ENCODE data around the gene RTN4RL2.

DNA sequence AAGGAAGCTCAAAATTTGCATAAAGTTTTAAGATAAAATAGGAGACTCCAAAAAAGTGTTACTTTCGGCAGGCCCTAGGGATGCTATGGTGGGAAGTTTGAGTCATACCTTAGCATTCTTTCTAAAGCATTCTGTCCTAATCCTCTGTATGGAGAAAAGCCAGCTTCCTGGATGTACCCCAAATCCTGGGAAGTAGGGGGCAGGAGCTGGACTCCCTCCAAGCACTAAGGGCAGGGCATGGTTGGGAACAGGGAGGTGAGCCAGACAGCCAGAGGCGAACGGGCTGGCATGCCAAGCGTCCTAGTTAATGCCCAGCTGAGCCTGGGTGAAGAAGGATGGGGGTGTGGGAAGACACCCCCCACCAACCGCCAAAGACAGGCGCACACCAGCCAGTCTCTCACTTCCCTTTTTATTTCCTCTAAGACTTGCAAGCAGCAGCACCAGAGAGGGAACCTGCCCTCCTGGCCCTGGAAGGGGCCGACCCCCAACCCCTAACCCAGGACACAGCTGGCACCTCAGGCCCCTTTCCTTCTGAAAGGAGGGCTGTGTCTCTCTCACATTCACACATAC, 23.9 kb downstream of the RTN4RL2 start:
- TF ChIP-seq CTCF (IDR thresholded peaks at IDR 0.05) (no peak), POLR2A (IDR thresholded peaks at IDR 0.05) (no peak)
